A549 treated with Mapracorat at 1 μM for 4 hours (cell line): ENCODE data around the gene WDR83. TPM values are rescaled to one million over a fixed set of nuclear protein-coding genes. Genes with fewer than 3 reads are reported as not detected.

Experiments used
- total RNA-seq: library from RNA; stranded (reverse); fragments of 200-300 nt; extraction: Qiagen RNA extraction; gene quantifications from 5 replicates; pipeline ENCODE4 v1.2.3, GENCODE V29; 2022

The WDR83 gene, protein sequence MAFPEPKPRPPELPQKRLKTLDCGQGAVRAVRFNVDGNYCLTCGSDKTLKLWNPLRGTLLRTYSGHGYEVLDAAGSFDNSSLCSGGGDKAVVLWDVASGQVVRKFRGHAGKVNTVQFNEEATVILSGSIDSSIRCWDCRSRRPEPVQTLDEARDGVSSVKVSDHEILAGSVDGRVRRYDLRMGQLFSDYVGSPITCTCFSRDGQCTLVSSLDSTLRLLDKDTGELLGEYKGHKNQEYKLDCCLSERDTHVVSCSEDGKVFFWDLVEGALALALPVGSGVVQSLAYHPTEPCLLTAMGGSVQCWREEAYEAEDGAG
- total RNA-seq = 8.6 to 11.4 TPM (median 9.1 TPM) in 5 replicates

DNA sequence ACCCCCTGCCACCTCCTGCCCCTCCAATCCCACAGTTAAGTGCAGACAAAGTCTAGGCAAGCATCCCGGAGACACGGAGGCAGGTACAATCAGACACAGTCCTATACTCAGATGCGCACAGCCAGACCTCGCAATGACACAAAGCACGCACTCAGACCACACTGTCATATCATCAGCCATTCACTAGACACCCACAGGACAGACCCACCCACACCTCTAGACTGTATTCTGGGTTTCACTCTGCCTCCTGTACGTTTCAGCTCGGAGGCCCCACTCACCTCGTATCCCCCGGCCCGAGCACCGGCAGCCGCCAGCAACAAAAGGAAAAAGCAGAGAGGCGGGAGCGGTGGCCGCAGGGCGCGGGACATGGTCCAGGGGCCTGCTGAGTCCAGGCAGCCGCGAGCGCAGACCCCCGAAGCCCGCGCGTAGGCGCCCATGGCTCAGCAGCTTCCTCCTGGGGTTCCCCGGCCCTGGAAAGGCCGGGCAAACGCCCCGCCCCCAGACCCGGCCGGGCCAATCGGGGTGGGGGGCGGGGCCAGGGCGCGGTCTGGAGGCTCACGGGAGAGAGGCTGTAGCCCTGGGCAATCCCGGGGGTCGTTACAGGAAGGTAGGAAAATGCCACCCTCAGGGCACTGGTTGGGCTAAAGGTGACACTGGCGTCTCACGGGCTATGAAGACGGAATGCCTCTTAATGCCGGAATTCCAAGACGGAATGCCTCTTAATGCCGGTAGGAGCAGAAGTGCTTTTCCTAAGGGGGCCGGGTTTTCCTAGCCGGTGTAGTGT lies at the start of gene WDR83, which contains the start of gene MAN2B1:
Gene WDR83 (plus strand): TSS at position 543 of the 784 bp plus-strand sequence. CDS start 2,984 bp downstream, outside the sequence.
Gene MAN2B1 (minus strand): TSS at position 478 of the 784 bp plus-strand sequence. CDS start 41 bp downstream, at position 437.

DNA sequence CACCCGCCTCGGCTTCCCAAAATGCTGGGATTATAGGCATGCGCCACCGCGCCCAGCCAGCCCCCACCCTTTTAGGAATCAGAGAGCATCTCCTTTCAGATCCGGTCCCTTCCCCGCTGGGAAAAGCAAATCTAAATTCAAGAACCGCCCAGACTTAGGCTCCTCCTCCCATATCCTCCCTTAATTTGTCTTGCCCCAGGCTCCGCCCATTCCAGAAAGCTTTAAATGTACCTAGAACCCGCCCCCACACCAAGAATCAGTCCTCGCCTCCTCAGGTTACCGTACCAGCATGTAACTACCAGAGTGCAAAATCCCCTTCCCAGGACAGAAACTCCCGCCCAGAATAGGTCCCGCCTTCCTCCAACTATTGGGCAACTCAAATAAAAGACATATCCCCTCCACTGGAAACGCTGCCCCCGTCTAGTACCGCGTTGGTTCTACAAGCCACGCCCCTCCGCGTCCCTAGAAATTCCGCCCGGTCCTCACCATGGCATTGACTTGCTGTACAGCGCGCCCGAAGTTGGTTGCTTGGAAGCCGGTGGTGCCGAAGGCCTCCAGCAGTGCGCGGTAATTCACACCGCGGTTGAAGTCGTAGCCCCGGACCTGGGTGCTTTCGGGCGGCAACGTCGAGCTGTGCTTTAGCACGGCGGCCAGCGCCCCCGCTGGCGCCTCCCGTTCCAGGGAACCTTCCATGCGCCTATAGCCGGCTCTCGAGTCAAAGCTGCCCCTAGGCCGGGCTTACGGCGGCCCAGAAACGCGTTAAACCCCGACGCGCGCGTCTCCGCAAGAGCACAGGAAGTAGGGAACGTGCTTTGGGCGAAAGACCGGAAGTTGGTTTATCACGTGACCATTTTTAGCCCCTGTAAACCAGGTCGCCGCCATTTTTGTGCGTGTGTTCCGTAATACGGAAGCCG lies 14.7 kb downstream of the WDR83 start, which contains the start of gene DHPS:
Gene DHPS (minus strand): TSS at position 807 of the 914 bp plus-strand sequence. CDS start 114 bp downstream, at position 693.

GRCh38 chr19:12687496-12688196 lies 21.0 kb downstream of the WDR83 start, which contains the start of gene GNG14:
Gene GNG14, plus strand, starts transcription at chr19:12687998. Its CDS starts 51 bp downstream, at chr19:12688049.

DNA sequence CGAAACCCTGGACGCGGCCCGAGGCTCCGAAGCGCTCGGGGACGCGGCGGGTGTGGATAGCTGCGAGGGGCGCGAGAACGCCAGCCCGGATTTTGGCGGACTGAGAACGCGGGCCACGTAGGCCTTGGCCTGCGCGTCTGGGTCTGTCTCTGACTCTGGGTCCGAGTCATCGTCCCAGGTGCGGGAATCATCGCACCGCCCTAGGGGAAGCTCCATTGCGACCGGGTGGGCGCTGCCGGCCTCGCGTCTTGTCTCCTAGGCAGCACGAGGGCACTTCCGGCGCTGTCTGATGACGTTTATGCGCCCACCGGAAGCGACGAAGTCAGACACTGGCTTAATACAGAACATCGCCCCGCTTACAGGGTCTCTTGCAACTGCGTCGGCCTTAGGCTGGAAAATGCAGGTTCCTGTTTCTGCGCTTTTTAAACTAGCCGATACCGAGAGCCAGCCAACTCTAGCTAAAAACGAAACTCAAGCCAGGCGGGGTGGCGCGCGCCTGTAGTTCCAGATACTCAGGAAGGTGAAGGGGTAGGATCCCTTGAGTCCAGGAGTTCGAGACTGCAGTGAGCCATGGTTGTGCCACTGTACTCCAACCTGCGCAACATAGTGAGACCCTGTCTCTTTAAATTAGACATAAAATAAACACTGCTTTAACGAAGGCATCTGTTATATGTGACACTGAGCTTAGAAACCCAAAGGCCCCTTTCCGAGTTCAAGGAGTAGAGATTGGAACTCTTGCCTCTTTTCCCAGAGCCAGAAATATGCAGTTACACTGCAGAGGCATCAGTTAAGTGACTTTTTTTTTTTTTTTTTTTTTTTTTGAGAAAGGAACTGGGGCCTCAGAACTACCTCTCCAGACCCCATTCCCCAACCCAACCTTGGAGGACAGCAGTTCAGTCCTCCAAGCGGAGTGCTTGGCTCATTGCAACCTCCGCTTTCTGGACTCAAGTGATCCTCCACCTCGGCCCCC lies 30.0 kb downstream of the WDR83 start, which contains the start of gene FBXW9:
Gene FBXW9 (minus strand): TSS at position 266 of the 970 bp plus-strand sequence. CDS start 50 bp downstream, at position 216.

GRCh38 chr19:12723641-12724426 lies 57.2 kb downstream of the WDR83 start, which contains the start of gene TNPO2:
Gene TNPO2, minus strand, starts transcription at chr19:12723932. Its CDS starts 2,955 bp downstream, at chr19:12720977.

Other genes with a start within 250 kb of the WDR83 start
- gene ZNF443, start 225.8 kb upstream of the WDR83 start, total RNA-seq = 0.72 to 1.5 TPM (median 0.88 TPM) in 5 replicates
- not detected in 5 replicates for gene ZNF709, start 182.0 kb upstream of the WDR83 start, total RNA-seq
- gene ZNF564, start 115.3 kb upstream of the WDR83 start, total RNA-seq = 1.4 to 2.5 TPM (median 1.7 TPM) in 5 replicates
- 0.29 to 0.89 TPM (median 0.77 TPM) in 5 replicates for gene ZNF490, start 56.0 kb upstream of the WDR83 start, total RNA-seq
- gene ZNF791, start 55.9 kb upstream of the WDR83 start, total RNA-seq = 4.1 to 6.0 TPM (median 4.9 TPM) in 5 replicates
- gene MAN2B1, start 65 bp upstream of the WDR83 start, total RNA-seq = 15.8 to 20.2 TPM (median 19.2 TPM) in 5 replicates
- 34.7 to 50.4 TPM (median 49.3 TPM) in 5 replicates for gene DHPS, start 15.1 kb downstream of the WDR83 start, total RNA-seq
- gene GNG14, start 21.2 kb downstream of the WDR83 start, total RNA-seq = not detected in 5 replicates
- gene FBXW9, start 29.8 kb downstream of the WDR83 start, total RNA-seq = 9.1 to 14.4 TPM (median 12.9 TPM) in 5 replicates
- 24.4 to 36.5 TPM (median 34.0 TPM) in 5 replicates for gene TNPO2, start 57.1 kb downstream of the WDR83 start, total RNA-seq
- 151 to 217 TPM (median 202 TPM) in 5 replicates for gene TRIR, start 67.9 kb downstream of the WDR83 start, total RNA-seq
- 78.1 to 102 TPM (median 96.8 TPM) in 5 replicates for gene GET3, start 70.7 kb downstream of the WDR83 start, total RNA-seq
- 1.5 to 2.3 TPM (median 1.8 TPM) in 5 replicates for gene BEST2, start 85.0 kb downstream of the WDR83 start, total RNA-seq
- 9.6 to 11.8 TPM (median 10.1 TPM) in 5 replicates for gene HOOK2, start 108.7 kb downstream of the WDR83 start, total RNA-seq
- gene JUNB, start 124.7 kb downstream of the WDR83 start, total RNA-seq = 115 to 209 TPM (median 173 TPM) in 5 replicates
- gene PRDX2, start 135.0 kb downstream of the WDR83 start, total RNA-seq = 0.33 to 0.87 TPM (median 0.68 TPM) in 4 of 5 replicates, not detected in the other
- gene THSD8, start 135.3 kb downstream of the WDR83 start, total RNA-seq = 7.7 to 15.0 TPM (median 11.7 TPM) in 4 of 5 replicates, not detected in the other
- gene RNASEH2A, start 139.8 kb downstream of the WDR83 start, total RNA-seq = 39.1 to 48.3 TPM (median 46.8 TPM) in 5 replicates
- gene RTBDN, start 167.8 kb downstream of the WDR83 start, total RNA-seq = 0.22 to 0.48 TPM (median 0.33 TPM) in 3 of 5 replicates, not detected in the others
- 1.4 to 2.6 TPM (median 1.9 TPM) in 5 replicates for gene MAST1, start 171.7 kb downstream of the WDR83 start, total RNA-seq
- gene DNASE2, start 214.6 kb downstream of the WDR83 start, total RNA-seq = 26.6 to 32.2 TPM (median 29.9 TPM) in 5 replicates
- gene KLF1, start 220.4 kb downstream of the WDR83 start, total RNA-seq = 0.10 TPM in 1 of 5 replicates, not detected in the others
- gene GCDH, start 224.4 kb downstream of the WDR83 start, total RNA-seq = 8.7 to 10.3 TPM (median 9.7 TPM) in 5 replicates